Measurements from ENCODE around the gene FKBP15.
"Not testable (repeated sequence)": the region's sequence is repeated elsewhere in the genome, so short reads cannot be mapped to it uniquely, and the experiment has no call there.

The FKBP15 gene

DNA sequence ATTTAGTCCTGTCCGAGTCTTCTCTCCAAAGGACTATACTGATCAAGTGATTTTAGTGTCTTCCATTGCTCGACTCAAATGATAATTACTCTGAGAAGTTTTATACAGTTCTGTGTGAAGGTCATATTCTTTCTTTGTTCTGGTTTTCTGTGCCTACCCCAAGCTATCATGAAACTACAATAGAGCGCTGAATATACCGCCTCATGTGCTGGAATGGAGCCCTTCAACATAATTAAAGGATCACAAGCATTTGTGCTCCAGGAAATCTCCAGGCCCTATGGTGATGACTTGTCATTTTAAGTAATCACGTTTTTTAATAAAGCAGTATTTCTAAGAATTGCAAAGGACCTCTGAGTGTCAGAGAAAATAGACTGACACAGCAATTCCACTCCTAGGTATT lies 81.1 kb downstream of the FKBP15 start:
- DNase-seq, result no peak

DNA sequence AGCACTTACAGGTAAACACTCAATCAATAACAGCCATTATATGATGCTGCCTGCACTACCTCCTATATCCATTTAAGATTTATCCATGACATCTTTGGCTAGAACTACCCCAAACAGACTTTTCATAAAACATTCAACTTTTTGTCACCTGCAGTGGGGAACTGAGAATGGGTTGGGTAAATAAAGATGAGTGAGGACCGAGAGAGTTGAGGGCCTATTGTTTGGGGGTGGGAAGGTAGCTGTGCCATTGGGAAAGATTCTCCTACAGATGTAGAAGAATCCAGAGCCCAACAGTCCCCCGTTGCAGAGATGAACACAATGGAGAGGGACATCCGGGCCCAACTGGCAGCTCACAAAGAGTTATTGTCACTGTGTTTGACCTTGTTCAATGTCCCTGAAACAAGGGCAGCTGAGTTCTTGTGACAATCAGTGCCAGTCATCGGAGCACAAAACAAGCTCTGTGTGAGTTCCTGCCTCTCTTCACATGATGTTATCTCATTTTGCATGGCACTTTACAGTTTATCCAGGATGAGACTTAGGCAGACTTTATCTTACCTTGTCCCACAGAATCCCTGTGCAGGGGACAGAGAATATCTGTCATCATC lies 81.8 kb downstream of the FKBP15 start:
- DNase-seq, result no peak

DNA sequence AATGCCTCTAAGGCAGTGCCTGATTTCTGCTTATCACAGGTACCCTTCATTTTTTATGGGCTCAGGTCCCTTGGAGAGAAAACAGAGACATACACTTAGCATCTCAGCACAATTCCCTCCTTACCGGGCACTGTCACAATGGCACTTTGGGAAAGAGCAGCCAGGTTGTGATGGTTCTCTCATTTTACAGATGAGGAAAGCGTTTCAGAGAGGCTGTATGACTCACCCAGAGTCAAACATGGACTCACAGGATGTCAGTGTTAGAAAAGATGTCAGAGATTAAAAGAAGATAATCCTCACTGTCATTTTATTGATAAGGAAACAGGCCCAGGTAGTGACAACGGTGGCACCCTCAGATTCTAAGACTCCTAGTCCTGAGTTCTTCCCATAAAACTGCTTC lies 82.3 kb downstream of the FKBP15 start:
- DNase-seq, result no peak

DNA sequence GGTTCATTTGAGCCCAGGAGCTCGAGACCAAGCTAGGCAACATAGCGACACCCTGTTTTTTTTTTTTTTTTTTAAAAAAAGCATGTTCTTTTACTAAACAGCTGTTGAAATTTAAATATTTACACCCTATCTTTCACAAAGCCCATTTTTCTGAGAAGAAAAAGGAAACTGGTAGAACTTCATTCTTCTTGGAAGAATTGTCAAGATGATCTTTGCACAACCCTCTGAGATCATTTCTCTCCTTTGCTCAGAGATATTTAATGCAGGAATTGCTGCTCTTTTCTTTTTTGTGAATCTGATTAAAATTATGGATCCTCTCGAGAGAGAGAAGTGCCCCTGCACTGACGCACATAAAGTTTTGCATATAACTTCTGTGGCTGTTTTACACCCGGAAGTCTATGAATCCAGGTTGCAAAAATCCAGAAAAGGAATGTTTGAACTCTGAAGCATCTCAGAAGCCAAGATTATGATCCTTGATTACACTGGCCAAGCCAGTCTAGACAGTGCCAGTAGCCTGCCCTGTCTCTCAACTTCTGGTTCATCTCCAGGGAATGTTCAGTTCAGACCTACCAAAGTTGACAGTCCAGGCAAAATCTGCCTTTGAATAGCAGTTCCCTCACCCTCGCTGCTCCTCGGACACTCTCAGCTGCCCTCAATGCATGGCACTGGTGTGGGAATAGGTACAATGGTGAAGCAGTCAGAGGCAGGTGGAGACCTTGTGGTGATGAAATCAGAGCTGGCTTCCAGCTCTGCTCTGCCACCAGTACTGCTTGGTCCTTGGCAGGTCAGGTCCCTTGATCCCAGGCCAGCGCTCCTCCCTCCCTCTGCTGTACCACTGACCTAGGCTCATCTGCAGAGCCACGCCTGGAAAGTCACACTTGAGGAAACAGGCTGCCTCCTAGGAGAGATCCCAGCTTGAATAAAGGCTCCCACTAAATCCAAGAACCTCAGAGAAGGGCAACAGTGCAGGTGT lies 83.6 kb downstream of the FKBP15 start:
- no peak for DNase-seq

DNA sequence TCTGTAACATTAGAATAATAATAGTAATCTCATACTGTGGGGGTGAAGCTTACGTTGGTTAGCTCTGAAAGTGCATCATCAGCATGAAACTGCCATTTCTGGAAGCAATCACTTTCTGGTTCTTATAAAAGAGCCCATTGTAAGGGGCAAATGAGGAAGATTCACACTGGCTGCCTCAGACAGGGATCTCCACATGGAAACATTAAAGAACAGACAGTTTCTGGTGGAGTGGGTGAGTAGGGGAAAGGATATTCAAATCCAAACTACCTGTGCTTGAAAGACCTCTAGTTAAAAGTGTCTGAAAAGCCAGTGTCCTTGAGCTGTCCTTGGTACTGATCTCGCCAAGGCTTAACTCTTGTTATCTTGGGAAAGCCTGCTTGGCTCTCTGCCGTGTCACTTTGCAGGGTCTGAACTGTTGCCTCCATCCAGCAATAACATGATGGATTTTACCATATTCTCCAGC lies 89.4 kb downstream of the FKBP15 start:
- no peak for DNase-seq

DNA sequence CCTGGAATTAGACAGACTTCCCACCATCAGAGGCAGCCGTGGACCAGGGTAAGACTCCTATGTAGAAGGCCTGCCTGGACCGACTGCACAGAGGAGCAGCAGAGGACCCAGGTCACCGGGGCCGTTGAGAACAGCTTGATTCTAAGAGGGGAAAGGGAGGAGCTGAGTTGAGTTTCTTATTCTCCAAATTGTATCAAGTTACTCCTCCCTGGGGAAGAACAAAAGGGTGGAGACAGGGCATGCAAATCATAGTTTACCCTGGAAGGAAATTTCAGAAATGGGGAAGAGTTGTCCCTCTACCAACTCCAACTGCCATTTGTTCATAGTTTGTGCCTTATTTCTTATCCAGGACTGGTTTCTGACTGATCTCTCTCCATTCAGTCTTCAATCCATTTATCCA lies 91.2 kb downstream of the FKBP15 start:
- peak; percentile 7 for DNase-seq

DNA sequence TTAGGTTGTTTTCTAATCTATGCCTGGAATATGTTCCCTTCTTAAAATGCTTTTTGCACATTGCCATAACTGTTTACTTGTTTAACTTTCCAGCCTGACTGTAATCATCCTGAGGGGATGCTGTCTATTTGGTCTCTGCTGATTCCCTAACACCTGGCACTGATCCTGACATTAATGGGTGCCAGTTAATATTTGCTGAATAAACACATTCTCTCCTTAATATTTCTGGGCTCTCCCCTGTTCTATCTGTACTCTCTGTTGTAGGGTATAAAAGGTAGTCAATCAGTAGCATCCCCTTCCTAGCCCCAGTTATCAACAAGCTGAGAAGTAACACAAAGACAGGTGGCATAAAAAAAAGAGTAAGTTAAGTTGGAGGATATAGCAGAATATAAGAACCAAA lies 91.6 kb downstream of the FKBP15 start:
- no peak for DNase-seq

DNA sequence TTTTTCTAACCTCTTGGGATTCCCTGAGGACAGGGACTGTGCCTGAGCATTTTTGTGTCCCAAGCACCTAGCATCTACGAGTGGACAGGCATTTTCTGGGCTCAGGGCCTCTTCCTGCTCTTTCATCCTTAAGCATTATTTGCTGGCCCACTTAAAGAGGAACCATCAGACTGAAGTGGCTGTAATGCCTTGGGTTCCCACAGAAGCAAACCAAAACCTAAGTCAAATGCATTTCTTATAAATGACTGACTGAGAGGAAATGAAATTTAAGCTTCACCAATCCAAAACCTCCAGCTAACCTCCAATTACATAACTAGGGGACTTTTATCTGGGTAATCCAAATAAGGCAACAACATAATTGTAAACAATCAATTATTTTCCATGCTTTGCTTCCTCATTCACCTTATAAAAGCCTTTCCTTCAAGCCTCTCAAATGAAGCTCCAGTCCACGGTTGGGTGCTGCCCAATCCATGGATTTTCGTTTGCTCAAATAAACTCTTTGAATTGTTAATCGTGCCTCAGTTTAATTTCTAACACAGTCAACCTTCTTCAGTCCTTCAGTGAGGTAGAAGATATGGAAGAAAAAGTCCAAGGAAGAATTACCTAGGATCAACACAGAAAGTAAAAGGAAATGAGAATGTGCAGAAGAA lies 95.6 kb downstream of the FKBP15 start:
- no peak for DNase-seq

DNA sequence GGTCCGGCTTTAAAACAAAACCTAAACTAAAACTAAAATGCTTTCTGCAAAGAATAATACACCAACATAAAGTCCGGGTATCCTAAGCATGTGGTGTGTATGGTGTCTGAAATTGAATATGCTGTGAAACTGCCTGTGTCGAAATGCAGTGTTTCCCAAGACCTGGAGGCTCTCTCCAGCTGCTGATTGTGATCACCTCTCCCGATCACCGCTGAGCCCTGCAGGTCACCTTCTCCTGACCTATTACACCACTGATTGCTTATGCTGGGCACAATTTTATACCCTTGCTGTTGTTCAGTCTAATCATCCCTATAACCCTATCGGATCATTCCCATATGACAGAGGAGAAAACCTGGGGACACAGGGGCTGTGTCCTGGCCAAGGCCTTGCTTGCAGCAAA lies 102.2 kb downstream of the FKBP15 start:
- not testable (repeated sequence) for DNase-seq

All from NCI-H526 treated with DMSO at 0.1 percent for 48 hours (cell line).